Thyroid gland (tissue), 4 donors: ENCODE measurements around the gene LPCAT1. TPM values are rescaled to one million over a fixed set of nuclear protein-coding genes. Genes with fewer than 3 reads are reported as not detected.

ENCODE experiments used
- DNase-seq, 2 donors: peaks; one replicate each; pipeline ENCODE4 v3.0.0-alpha.2; 2019
- H3K27ac ChIP-seq, 3 donors: fragments of 200-600 bp; sonication (generic); 1 replicate in 2 of 3; 2 replicates in 1 of 3; pipeline ENCODE4 v1.5.1; 2016 to 2019; ENCODE audit warnings: mild to moderate bottlenecking in 1 of 3, moderate library complexity in 1 of 3
- H3K27me3 ChIP-seq: fragments of 200-600 bp; sonication (generic); one replicate; pipeline ENCODE4 v1.5.1; 2019
- H3K36me3 ChIP-seq, 2 donors: fragments of 200-600 bp; sonication (generic); one replicate each; pipeline ENCODE4 v1.5.1; 2016 to 2019
- H3K4me1 ChIP-seq, 2 donors: fragments of 200-600 bp; sonication (generic); one replicate each; pipeline ENCODE4 v1.5.1; 2017 to 2019
- H3K4me3 ChIP-seq, 3 donors: fragments of 200-600 bp; sonication (generic); replicated peaks in 1 of 3; 1 replicate in 2 of 3; 2 replicates in 1 of 3; pipeline ENCODE4 v1.5.1; 2016; ENCODE audit warnings: mild to moderate bottlenecking in 1 of 3
- H3K9me3 ChIP-seq: fragments of 200-600 bp; sonication (generic); one replicate; pipeline ENCODE4 v1.5.1; 2017
- CTCF ChIP-seq, 6 experiments: fragments of 200-600 bp in 3 of 6; fragments of 450-650 bp in 3 of 6; sonication (generic) in 3 of 6; IDR thresholded peaks; one replicate each; pipeline ENCODE4 v1.5.1; 2016 to 2019; ENCODE audit warnings: antibody characterized with exemption in 6 of 6, mild to moderate bottlenecking in 2 of 6, inconsistent platforms in 1 of 6, moderate library complexity in 1 of 6
- POLR2A ChIP-seq, 2 donors: fragments of 450-650 bp; IDR thresholded peaks; one replicate each; pipeline ENCODE4 v1.6.1; 2017; ENCODE audit warnings: antibody characterized with exemption in 2 of 2, mild to moderate bottlenecking in 2 of 2, moderate library complexity in 1 of 2
- WGBS, 2 donors: methylation state at CpG; one replicate each; pipeline ENCODE4 v1.1.5; 2017; 5-methylcytosine and 5-hydroxymethylcytosine counted together
- intact Hi-C: fragments of 100-400 bp; cut with DNase I; formaldehyde crosslinking; loops from one replicate; pipeline ENCODE4 v1.15.1; 2023
- total RNA-seq, 4 donors: library from RNA; depleted of rRNA; stranded (reverse); fragments of >200 nt; gene quantifications; one replicate each; pipeline ENCODE4 v1.2.3, GENCODE V29; 2016

LPCAT1 gene
- total RNA-seq, 4 donors from 2014 or later = 30.9 to 35.7 (median 33.3) TPM

- 86 to 92% methylated on average over 14 to 15 of the region's 15 CpGs for WGBS, 2 donors
Measured at GRCh38 chr5:1432296-1432695, 91.5 kb downstream of the LPCAT1 start.

DNA sequence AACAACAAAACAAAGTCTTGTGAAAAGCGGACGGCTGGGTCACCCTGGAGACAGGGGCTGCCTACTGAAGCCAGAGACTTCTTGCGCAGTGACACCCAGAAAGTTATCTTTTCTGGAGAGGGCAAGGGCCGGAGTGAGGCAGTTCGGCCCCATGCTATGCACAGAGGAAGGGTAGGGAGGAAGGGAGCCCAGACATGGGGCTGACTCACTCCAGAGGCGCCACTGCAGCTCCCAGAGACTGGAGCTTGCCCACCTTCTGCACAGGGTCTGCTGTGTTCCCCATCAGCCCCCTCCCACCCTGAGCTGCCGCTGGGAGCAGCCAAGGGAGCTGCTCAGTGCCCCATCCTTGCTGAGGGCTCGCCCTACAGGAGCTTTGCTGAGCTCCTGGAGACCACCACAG, 91.9 kb downstream of the LPCAT1 start:
- DNase-seq = no peak
- no peaks in the 10 kb centered on the region for H3K36me3 ChIP-seq
- H3K27me3 ChIP-seq = no peaks in the 10 kb centered on the region
- no peak overlapping the region for H3K4me3 ChIP-seq
- no peaks in the 10 kb centered on the region for H3K9me3 ChIP-seq
- 92 to 95% methylated on average over 7 to 8 of the region's 8 CpGs for WGBS, 2 donors
- no peak overlapping the region for H3K27ac ChIP-seq
- TF ChIP-seq CTCF (IDR thresholded peaks at IDR 0.05) = no peak
- TF ChIP-seq POLR2A (IDR thresholded peaks at IDR 0.05) = no peak
- intact Hi-C loops = no loop called here
- H3K4me1 ChIP-seq = no peaks in the 10 kb centered on the region

More at GRCh38 chr5:1432296-1432695, 91.5 kb downstream of the LPCAT1 start:
- no peaks in the 10 kb centered on the region for H3K36me3 ChIP-seq
- H3K27ac ChIP-seq = no peak overlapping the region
- no peak for DNase-seq
- intact Hi-C loops = no loop called here
- TF ChIP-seq CTCF (IDR thresholded peaks at IDR 0.05) (no peak), POLR2A (IDR thresholded peaks at IDR 0.05) (no peak)
- H3K4me1 ChIP-seq = no peaks in the 10 kb centered on the region
- H3K9me3 ChIP-seq = no peaks in the 10 kb centered on the region
- no peaks in the 10 kb centered on the region for H3K27me3 ChIP-seq
- H3K4me3 ChIP-seq = no peak overlapping the region

DNA sequence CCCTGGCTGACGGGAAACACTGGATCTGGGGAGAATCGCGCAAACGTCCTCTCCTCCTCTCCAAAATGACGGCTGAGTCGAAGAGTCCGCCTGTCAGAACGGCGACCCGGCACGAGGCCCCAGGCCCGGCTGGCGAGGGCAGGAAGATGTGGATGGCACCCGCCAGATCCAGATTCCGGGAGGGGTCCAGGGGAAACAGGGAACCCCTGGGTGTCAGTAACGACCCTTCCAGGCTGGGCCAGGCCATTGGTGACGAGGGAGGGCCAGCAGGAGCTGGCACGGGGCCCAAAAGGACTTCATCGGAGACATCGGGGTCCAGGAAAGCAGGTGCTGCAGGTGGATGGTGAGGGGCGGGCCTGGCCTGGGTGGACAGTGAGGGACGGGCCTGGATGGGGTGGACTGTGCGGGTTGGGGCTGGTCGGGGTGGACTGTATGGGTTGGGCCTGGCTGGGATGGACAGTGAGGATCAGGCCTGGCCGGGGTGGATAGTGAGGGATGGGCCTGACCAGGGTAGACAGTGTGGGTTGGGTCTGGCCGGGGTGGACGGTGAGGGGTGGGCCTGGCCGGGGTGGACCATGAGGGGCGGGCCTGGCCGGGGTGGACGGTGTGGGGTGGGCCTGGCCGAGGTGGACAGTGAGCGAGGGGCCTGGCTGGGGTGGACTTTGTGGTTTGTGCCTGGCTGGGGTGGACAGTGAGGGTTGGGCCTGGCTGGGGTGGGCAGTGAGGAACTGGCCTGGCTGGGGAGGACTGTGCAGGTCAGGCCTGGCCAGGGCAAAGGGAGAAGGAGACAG, 92.5 kb downstream of the LPCAT1 start:
- Histone ChIP-seq H3K27me3 (no peaks in the 10 kb centered on the region), H3K4me3 (no peak overlapping the region), H3K9me3 (no peaks in the 10 kb centered on the region), H3K4me1 (no peaks in the 10 kb centered on the region), H3K36me3 (no peaks in the 10 kb centered on the region), H3K27ac (no peak overlapping the region)
- WGBS, 2 donors = 89 to 90% methylated on average over 33 of the region's 33 CpGs
- no peak for TF ChIP-seq CTCF (IDR thresholded peaks at IDR 0.05)
- no peak for TF ChIP-seq POLR2A (IDR thresholded peaks at IDR 0.05)
- DNase-seq = no peak
- intact Hi-C loops = no loop called here

DNA sequence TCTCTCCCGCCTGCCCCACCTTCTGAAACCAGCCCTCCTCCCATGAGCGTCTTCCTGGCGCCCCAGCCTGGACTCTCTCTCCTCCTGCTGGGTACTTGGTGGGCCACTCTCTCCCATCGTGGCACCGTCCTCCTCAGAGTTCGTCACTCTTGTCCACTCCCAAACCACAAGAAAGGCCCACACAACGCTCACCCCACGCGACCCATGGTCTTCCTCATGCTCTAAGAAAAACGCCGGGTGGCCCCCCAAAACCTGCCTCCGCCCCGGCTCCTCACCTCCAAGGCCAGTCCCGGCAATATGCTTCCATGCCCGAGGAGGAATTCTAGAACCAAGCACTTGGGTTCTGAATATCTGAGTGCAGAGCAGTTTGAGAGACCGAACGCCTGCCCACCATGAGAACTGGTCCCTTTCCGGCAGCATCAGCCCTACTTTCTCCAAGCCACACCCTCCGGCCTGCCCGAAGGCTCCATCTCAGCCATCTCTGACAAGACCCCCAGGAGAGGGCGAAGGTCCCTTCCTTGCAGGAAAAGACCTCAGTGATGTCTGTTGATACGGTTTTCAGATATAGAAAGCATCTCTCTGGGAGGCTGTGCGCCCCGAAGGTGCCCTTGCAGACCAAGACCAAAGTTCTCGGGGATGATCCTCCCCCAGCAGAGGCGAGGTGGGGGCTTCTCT, 93.5 kb downstream of the LPCAT1 start:
- 86 to 91% methylated on average over 25 to 26 of the region's 26 CpGs for WGBS, 2 donors
- Histone ChIP-seq H3K36me3 (no peaks in the 10 kb centered on the region), H3K27me3 (no peaks in the 10 kb centered on the region), H3K9me3 (no peaks in the 10 kb centered on the region), H3K4me1 (no peaks in the 10 kb centered on the region), H3K27ac (no peak overlapping the region), H3K4me3 (no peak overlapping the region)
- no peak for TF ChIP-seq POLR2A (IDR thresholded peaks at IDR 0.05)
- no peak for TF ChIP-seq CTCF (IDR thresholded peaks at IDR 0.05)
- intact Hi-C loops = no loop called here
- DNase-seq = no peak

- WGBS, 2 donors = 87% methylated on average over 5 of the region's 5 CpGs
- H3K9me3 ChIP-seq = no peaks in the 10 kb centered on the region
- no peak overlapping the region for H3K27ac ChIP-seq
- no peaks in the 10 kb centered on the region for H3K27me3 ChIP-seq
- no peak for DNase-seq
- intact Hi-C loops = no loop called here
- TF ChIP-seq CTCF (IDR thresholded peaks at IDR 0.05) = no peak
- no peak for TF ChIP-seq POLR2A (IDR thresholded peaks at IDR 0.05)
- H3K4me3 ChIP-seq = no peak overlapping the region
- no peaks in the 10 kb centered on the region for H3K36me3 ChIP-seq
- no peaks in the 10 kb centered on the region for H3K4me1 ChIP-seq
Measured at GRCh38 chr5:1429496-1429895, 94.3 kb downstream of the LPCAT1 start.
